GM13977 (cell line): Measurements from ENCODE around the gene ERICH2.

Experiments
- DNase-seq: peaks from one replicate; pipeline ENCODE4 v3.0.0; 2012; ENCODE audit warnings: low spot score
- in situ Hi-C: fragments of 300-500 bp; cut with MboI; formaldehyde crosslinking; loops from one replicate; pipeline ENCODE4 v1.12.0; 2022; ENCODE audit warnings: low sequenced_read_pairs, low pct_unique_long_range_greater_than_20kb, mixed read lengths, inconsistent platforms; ENCODE audit not compliant: unreplicated experiment
- TF ChIP-seq, protein P1 (sequence below): IDR thresholded peaks from 2 replicates; pipeline ENCODE4 v1.5.1; 2012; ENCODE audit warnings: mild to moderate bottlenecking, control low read depth; ENCODE audit not compliant: insufficient read depth; ENCODE audit errors: extremely low read depth, missing control alignments

The ERICH2 gene

DNA sequence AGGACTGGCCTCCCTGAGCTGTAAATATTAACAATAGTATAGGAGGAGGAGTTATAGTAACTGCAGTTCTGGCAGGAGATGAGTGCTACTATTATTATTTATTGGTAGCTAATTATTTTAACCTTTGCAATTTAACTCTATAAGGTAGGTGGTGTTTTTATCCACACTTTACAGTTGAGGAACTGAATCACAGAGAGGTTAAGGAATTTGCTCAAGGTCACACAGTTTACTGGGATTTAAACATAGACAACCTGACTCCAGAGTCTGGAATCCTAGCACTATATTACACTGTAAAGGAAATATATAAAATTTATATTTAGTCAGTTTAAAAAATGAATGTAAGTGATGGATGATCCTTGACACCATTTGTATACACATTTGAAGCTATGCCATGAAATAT is 2.1 kb downstream of the ERICH2 start:
- in situ Hi-C loops: no loop called here
- DNase-seq: no peak
- TF ChIP-seq, protein P1, sequence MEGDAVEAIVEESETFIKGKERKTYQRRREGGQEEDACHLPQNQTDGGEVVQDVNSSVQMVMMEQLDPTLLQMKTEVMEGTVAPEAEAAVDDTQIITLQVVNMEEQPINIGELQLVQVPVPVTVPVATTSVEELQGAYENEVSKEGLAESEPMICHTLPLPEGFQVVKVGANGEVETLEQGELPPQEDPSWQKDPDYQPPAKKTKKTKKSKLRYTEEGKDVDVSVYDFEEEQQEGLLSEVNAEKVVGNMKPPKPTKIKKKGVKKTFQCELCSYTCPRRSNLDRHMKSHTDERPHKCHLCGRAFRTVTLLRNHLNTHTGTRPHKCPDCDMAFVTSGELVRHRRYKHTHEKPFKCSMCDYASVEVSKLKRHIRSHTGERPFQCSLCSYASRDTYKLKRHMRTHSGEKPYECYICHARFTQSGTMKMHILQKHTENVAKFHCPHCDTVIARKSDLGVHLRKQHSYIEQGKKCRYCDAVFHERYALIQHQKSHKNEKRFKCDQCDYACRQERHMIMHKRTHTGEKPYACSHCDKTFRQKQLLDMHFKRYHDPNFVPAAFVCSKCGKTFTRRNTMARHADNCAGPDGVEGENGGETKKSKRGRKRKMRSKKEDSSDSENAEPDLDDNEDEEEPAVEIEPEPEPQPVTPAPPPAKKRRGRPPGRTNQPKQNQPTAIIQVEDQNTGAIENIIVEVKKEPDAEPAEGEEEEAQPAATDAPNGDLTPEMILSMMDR: no peak

DNA sequence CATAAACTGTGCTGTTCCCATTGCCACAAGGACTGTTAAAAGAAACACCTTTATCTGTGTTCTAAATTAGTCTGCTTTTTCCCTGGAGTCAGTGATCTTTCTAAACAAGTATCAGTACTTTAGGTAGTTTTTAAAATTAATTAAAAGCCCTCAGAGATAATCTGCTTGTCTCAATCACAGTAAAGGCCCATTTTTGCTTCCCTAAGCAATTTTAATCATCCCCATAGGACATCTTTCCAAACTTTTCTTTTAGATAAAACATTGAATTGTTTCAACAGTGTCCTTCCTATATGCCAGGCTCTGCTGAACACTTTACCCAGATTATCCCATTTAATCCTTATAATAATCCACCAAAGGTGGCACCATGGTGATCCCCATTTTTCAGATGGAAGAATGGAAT is 3.9 kb downstream of the ERICH2 start:
- TF ChIP-seq, protein P1: no peak
- in situ Hi-C loops: no loop called here
- DNase-seq: no peak

DNA sequence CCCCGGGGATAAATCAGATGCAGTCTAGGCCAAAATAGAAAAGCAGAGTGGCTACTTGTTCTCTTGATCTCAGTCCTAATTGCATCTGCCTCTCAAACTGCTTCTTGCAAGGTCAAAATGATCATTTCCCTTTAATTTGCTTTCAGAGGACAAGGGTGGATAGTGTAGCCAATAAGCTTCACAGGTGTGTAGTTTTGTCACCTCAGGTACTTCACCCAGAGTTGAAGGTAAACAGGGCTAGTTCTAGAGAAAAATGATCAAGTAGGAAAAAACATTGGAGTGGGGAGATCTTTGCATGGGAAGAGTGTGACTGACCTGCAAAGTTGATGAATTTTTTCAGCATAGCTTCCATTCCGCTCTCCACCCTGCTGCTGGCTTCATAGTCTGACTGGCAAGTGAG is 8.7 kb downstream of the ERICH2 start:
- in situ Hi-C loops: no loop called here
- TF ChIP-seq, protein P1: no peak
- no peak for DNase-seq

DNA sequence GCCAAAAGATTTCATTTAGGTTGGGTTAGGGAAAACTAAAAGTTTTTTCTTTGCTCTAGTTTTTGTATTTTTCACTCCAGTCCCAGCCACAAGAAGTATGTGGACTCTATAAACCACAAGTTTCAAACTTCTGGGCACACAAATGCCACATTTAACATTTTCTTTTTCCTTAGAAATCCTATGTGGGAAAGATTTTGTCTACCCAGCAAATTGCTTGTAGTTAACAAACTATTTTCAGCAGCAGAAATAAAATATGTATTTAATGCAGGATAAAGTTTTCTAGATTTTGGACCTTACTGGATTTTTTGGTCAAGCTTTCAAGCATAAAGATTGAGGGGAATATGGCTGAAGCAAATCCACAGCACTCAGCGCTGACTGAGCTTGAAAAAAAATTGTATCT is 9.1 kb downstream of the ERICH2 start:
- no peak for DNase-seq
- TF ChIP-seq, protein P1: no peak
- in situ Hi-C loops: no loop called here

DNA sequence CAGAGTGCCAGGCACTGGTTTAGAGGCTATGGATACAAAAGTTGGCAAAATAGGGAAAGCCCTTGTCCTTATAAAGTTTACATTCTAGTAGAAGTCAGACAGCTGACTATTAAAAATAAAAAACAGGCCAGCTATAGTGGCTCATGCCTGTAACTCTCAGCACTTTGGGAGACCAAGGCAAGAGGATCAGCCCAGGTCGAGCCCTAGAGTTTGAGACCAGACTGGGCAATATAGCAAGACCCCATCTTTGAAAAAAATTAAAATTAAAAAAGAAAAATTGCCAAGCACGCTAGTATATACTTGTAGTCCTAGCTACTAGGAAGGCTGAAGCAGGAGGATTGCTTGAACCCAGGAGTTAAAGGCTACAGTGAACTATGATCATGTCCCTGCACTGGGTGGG is 12.5 kb downstream of the ERICH2 start:
- DNase-seq: no peak
- TF ChIP-seq, protein P1: no peak
- in situ Hi-C loops: no loop called here

DNA sequence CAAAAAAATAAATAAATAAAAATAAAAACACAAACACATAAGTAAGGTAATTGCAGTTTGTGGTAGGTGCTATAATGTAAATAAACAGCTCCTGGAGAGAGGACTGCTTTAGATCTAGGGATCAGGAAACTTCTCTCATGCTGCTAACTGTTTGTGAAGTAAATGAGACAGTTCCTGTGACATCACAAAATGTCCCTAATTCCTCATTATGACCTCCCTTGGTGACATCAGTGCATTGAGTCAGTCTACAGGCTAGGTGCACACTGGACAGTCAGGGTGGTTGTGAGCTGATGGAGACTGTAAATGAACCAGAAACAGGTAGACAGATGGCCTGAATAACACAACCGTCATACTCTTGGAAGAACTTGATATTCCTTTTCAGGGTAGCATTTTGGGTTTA is 13.4 kb downstream of the ERICH2 start:
- TF ChIP-seq, protein P1: no peak
- in situ Hi-C loops: no loop called here
- no peak for DNase-seq

DNA sequence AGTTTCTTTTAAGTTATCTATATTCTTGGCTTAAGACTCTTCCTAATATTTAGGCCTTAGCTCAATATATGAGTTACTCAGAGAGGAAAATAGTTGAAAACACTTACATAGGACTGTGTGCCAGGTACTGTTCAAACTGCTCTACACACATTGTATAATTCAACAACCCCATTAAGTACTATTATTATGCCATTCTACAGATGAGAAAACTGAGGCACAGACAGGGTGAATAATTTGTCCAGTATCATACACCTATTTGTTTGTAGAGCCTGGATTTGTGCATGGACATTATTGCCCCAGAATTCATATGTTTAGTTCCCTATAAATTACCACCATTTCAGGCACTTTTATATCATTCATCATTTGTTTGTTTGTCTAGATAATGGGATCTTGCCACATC is 28.8 kb downstream of the ERICH2 start:
- DNase-seq: no peak
- TF ChIP-seq, protein P1: no peak
- in situ Hi-C loops: no loop called here
